ENCODE data around the gene HOXD9.

The HOXD9 gene

DNA sequence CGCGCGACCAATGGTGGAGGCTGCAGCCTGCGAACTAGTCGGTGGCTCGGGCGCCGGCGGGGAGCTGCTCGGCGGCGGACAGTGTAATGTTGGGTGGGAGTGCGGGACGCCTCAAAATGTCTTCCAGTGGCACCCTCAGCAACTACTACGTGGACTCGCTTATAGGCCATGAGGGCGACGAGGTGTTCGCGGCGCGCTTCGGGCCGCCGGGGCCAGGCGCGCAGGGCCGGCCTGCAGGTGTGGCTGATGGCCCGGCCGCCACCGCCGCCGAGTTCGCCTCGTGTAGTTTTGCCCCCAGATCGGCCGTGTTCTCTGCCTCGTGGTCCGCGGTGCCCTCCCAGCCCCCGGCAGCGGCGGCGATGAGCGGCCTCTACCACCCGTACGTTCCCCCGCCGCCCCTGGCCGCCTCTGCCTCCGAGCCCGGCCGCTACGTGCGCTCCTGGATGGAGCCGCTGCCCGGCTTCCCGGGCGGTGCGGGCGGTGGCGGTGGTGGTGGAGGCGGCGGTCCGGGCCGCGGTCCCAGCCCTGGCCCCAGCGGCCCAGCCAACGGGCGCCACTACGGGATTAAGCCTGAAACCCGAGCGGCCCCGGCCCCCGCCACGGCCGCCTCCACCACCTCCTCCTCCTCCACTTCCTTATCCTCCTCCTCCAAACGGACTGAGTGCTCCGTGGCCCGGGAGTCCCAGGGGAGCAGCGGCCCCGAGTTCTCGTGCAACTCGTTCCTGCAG, at the start of gene HOXD9:
Gene HOXD9, plus strand, starts transcription at position 37 of the 728 bp plus-strand sequence. Its CDS starts 50 bp downstream, at position 87.
- no peak for DNase-seq

DNA sequence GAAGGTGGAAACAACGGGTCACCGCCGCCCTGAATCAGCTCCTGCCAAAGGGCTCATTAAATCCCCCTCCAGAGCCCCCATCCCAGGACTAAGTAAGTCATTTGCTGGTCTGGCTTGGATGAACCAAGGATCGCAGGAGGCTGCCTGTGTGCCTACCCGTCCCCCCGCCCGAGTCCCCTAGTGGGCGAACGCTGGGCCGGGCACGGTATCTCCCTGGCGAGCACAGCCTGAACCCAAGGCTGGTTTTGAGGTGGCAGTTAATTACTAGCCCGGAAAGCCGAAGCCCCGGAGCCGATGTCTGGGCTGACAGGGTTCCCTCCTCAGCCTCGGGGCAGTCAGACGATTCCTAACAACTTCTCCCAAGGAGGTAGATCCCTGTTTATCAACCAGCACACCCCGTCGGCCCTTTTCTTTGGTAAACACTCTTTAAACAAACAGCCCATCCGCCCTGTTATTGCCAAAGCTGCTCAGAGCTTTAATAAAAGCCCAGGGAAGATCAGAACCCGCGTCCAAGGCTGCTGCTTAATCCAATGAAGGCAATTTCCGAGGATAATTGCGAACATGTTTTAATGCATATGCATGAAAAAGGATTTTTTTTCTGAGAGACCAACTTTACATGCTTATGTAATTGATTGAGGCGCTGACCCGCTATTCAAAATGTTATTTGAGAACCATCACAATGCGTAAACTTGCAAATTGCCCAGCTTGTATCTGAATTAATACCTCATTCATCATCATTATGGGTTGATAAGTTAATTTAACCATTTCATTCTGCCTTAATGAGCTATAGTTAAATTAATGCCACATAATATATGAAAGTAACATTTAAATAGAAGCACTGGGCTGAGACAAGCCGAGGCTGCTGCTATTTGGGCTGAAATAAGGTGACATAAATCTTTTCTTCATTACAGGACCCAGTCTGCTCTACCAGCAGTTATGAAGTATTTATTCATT, 49.3 kb upstream of the HOXD9 start:
- DNase-seq = no peak

DNA sequence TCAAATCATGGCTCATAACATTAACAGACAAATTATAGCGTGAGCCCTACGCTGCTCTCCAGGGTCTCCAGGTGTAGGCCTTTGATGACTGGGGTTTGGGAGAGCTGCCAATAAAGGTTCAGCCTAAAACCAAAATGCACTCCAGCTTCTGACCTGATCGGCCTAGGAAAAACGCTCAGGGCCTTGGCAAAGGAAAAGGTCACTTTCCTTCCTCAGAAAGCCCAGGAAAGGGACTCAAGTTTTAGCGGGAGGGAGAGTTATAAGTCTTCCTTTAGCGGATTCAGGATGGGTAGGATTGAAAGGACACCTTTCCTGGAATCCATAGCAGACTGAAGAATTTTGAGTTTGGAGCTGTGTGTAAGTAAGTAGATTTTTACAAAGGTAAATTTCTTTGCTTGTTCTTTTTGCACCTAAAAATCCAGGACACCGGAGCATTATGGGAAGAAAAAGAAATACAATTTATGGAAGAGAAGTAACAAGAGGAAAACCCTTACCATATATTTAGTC, 47.5 kb upstream of the HOXD9 start:
- DNase-seq = peak; percentile 65

DNA sequence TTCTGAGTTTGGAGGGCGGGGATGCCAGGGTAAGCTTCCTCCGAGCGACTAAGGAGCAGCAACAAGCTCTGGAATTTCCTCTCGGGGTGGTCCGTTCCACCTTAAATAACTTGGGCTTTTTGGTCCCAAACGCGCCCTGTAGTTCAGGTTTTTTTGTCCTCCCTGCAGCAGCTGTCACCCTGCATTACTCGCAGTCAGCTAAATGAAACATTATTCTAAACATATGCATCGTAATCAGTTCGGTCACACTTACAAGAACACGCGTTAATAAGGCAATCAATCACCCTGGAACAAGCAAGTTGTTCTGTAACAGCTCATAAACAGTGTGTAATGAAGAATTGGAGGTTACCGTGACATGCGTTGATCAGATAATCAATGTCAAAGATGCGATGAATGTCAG, 47.0 kb upstream of the HOXD9 start:
- DNase-seq = no peak

DNA sequence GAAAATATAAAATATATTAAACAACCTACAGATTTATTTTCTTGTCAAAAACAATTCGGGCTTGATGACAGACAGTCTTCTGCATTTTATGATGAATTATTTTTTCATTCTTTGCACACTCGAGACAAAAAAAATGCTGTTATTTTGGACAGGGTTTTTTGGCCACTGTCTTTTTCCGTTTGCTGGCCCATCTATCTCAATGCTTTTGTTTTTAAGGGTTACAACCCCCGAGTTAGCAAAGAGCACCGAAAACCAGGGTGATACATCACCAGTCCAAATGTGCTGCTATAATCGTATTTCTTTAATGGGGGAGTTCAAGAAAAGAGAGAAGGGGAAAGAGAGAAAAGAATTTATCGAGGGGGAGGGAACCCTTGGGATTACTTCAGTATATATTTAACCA, 46.5 kb upstream of the HOXD9 start:
- DNase-seq = no peak

DNA sequence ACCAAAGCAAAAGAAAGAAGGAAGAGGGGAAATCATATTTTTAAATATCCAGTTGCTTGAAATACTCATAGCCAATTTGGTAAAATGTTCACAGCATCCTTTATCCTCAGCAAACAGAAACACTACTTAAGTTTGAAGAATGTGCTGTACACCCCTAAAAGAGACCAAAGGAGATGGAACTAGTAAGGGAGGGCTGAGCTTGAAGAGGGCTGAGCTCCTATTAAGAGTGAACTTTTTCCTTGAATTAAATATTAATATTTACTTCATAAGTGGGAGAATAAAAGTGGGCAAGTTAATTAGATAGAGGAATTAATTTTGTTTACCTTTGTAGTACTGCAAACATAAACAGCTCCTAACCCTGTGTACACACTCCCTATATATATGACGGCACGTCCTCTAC, 45.7 kb upstream of the HOXD9 start:
- DNase-seq = no peak

DNA sequence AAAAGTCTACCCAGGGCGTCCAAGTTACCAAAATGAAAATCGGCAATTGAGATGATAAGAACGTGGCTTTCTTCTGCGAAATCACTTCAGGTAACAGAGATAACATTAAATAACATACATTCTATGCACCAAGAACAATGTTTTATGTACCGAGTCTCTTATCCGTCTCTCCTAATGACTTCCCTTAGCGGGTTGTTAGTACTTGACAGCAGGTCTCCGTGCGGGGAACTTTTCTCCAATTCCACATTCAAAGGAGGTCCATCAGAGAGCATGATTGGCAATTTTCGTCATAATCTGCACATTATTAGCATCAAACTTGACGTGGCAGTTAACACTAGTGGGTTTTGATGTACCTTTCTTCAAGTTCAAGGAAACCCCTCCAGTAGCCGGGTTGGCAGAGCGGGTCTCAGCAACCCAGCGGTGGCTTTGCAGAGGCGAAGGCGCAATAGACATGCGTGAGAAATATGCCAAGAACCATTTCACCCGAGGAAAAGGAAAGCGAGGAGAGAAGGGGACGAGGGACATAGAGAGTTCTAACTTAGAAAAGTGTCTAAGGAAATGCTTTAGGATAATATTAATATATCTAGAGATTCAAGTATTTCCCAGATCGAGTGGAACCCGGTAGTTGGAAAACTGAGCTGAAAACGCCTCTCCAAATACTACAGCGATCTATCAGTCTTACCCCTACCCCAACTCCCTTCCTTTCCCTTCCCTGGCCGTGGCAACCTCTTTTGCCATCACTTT, 43.8 kb upstream of the HOXD9 start:
- peak; percentile 65 for DNase-seq

DNA sequence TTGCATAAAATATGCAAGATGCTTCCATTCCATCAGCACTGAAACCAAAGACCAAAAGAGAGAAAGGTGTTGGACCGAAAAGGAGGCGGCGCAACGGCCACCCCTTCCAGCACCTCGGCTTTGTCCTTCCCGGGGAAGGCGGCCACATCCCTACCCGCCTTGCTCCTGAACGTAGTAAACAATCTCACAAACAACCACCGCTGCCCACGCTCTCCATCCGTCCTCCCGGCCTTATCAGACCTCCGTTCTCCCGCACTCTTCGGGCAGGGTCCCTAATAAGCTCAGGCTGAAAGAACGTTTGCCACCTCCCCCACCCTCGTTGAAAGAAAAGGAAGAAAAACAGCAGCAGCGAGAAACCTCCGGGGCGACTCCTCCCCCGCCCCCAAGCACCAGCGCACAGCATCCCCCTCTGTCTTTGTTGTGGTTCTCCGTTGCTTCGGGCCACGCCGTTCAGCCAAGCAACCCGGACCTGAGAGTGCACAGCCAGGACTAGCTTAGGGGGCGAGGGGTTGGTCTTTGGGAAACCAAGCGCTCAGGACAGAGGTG, 43.2 kb upstream of the HOXD9 start:
- peak; percentile 50 for DNase-seq

DNA sequence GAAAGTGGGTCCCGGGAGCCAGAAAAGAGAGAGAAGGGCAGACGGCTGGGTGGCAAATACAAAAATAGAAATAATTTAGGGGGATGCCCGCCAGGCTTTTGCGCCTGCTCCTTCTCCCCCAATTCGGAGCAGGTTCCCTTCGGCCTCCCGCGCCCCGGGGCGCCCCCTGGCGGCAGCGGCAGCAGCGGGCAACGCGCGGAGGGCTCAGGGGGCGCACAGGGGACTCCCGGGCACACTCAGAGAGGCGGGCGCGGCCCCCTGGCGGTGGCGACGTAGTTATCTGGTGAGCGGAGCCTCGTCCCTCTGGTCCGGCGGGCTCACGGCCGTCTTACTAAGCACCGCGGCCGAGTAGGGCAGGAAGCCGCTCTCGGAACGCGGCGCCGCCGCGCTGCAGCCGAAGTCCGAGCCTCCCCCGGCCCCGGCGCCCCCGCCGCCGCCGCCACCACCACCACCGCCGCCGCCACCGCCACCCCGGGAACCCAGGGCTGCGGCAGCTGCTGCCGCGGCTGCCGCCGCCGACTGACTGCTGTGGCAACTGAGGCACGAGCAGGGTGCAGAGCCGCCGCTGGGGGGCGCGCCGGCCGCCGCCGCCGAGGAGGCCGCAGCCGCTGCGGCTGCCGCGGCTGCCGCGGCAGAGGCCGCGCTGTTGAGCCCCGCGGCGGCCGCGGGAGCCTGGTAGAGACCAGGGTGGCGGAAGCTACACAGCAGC, 42.5 kb upstream of the HOXD9 start:
- DNase-seq = no peak

DNA sequence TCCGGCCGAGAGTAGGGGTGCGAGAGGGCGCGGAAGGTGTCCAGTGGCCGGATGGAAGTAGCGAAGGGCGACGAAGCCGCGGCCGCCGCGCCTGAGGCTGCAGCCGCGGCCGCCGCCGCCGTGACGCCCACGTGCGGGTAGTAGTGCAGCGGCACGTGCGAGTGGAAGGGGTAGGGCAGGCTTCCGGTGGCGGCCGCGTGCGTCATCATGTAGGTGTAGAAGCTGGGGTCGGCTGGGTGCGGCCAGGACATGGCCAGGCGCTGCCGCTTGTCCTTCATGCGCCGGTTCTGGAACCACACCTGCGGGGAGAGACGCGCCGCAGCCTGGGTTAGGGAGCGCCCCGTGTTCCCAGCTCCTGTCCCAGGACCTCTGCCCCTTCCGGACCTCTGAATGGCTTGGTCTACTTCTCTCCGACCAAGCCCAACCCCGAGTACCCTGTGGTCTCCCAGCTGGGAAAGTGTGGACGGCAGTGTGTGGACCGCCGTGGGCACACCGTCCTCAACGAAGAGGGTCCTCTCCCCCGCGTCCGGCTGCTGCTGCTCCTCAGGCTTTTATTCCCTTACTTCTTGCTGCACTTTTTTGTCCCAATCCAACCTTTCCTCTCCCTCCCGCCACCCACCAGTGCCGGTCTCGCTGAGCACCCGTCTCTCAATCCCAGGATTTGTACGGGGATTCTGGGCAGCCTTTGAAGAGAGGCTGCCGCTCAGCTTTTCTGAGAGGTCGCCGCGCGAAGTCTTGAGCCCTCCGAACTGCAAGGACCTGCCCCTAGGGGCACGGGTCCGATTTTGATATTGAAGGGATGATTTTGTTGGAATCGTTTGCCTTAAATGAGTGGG, 41.8 kb upstream of the HOXD9 start:
- DNase-seq = no peak

DNA sequence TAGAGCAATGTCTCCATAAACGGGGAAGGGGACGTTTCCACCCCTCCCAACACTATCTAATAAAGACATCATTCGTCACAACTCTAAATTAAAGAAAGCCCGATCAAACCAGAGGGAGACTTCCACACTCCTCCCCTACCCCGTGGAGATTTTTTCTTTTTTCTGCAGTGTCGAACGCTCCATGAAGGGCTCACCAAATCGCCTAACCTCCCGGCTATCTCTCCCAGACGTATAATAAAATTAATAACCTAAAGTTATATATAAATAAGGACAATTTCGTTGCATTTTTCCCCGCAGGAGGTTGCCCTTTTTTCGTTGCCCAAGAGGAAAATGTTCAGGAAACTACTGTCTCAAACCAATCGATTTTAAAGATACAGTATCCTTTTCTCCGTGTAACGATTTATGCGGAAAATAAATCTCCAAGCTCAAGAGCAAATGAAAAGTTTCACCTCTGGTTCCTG, 41.1 kb upstream of the HOXD9 start:
- no peak for DNase-seq

DNA sequence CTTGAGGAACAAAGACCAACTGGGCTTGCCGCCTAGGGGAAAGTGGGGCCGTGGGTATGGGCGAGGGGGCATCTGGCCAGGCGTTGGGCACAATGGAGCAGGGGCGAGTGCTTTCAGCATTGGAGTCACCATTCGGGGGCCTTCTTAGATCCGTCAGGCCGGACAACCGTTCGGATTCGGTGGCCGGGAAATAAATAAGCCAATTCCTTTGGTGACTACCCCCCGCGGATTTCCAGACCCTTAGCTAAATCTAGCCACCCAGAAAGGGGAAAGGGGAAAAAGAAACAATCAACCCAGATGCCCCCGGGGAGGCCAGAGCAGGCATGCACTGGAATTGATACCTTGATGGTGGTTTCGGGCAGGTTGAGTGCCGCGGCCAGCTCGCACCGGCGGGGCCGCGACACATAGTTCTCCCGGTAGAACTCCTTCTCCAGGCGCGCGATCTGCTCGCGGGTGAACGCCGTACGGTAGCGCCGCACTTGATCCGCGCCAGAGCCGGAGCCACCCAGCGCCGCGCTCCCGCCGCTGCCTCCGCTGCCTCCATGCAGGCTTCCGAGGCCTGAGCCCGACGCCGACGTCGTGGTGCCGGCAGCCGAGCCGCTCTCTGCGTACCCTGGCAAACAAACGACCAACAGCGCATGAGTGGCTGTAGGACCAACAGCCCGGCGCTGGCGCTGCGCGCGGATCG, 40.5 kb upstream of the HOXD9 start:
- DNase-seq = no peak

DNA sequence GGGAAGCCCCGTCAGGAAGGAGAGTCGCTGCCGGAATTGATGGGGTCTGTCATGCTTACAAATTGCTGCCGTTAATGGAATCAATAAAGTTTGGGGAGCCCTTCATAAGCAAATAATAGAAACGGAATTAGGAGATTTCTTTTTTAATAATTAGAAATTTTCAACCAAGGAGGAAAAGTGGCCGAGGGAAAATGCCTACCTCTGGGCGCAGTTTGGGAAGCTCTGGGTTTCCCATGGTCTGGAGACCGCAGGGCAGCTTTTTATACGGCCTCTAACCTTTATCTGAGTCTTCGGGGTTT, 40.0 kb upstream of the HOXD9 start:
- no peak for DNase-seq

DNA sequence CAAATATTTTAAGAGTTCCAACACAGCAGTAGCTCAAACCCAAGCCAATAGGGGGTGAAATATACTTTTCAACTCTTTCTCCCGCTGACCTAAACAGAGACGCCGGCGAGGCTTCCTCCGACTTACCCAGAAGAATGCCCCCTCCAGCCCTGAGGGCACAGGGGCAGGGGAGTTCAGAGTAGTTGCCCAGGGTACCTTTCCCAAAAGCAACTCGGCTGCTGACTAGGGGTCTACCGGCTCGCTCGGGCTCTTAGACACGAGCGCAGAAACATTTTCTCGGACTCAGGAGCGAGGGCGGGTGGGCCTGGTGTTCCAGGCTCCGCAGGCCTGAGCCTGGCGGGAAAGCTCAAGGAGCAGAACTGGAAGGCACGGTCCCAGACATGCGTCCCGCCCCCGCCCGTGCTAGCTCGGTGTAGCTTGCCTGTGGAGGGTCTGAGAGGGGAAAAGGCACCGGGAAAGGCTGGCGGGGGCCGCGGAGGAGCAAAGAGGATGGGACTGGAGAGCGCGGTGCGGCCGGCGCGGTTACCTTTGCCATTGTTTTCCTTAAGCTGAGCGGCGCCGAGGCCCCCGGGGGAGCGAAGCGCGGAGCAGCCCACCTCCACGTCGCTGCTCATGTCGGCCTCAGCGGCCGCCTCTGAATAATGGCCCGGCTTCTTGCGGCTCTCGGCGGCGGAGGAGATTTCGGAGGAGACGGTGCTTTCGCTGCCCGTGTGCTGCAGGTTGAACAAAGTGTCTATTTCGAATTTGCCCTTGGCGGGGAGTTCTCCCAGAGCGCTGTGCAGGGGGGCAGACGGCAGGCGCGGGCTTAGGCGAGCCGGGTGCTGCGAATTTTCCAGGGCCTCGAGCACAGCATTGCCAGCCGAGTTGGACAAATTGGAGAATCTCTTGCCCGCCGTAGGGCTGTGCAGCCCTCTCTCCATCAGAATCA, 39.4 kb upstream of the HOXD9 start:
- DNase-seq = no peak

DNA sequence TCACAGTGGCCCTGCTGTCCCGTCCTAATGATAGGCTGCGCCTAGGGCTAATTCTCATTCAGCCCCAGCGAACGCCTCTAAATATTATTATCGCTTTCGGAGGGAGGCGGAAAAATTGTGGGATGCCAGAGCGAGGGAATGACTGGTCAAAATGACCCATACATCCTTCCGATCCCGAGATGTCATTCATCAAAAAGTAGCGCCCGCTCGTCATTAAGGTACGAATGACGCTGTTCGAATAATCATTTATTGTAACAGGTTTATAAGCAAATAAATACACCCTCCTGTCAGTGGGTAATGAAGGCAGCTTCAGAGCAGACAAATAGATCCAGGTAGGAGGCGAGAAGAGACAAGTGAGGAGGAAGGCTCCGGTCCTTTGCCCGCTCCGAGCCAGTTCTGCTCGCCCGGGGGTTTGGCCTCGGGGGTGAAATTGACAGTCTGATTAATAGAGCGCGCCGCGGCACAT, 38.7 kb upstream of the HOXD9 start, which contains the start of gene EVX2:
Gene EVX2, minus strand, starts transcription at position 167 of the 466 bp plus-strand sequence. CDS start 186 bp downstream, outside the sequence.
- DNase-seq = no peak

DNA sequence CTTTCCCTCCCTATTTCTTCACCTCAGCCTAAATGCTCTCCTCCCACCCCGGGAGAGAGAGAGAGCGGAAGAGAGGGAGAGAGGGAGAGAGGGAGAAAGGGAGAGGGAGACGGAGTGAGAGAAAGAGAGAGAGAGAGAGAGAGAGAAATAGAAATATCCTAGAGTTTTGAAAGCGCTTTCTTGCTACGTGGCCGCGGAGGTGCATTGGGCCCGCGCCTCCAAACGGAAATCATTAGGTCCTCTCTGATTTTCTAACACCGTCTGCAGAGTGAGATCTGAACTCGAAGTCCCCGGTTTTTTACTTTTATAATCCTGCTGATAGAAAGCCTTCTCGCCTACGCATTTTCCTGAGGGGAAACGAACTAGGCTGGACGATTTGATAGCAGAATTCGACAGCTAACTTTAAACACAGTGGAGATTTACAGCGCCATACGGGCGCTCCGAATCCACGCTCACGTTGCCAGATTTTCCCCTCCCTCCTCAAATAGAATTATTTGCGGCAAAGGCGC, 37.9 kb upstream of the HOXD9 start:
- DNase-seq = no peak

DNA sequence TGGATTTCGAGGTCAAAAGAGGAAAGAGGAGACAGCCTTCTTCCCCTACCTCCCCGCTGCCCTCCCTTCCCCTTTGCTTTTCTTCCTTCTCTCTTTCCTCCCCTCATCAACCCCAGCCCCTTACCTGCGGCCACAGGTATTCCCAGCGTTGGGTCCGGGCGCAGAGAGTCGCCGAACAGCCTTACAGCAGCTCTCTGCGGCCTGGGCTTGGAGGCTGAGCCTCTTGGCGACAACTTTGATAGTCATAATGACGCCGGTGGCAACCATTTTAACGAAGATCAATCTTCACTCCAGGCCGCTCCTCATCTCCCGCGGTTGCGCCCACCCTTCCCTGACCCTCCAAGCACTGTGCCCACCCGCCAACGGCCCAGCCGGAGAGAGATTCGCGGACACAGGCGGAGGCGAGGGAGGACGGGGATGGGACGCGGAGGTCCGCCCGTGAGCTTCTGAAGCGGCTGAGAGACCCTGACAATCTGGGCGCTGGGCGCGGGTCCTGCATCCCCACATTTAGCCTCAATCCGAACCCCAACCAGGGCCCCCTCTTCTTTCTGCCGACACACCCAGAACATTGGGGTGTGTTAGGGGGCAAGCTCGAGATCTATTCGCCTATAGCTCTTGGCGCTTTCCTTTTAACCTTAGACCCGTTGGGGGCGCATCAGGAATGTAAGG, 37.3 kb upstream of the HOXD9 start:
- DNase-seq = no peak
